Lower lobe of right lung (tissue), 2 donors: ENCODE data around the gene EVI5. TPM values are rescaled to one million over a fixed set of nuclear protein-coding genes. Genes with fewer than 3 reads are reported as not detected.

Experiments used
- ATAC-seq, 2 donors: fragments of 200-7000 bp; cut with Tn5 transposase; one replicate each; pipeline ENCODE4 v1.9.1; 2020 to 2022; ENCODE audit warnings: mild to moderate bottlenecking in 2 of 2, moderate library complexity in 2 of 2
- DNase-seq: peaks from one replicate; pipeline ENCODE4 v3.0.0-alpha.2; 2020
- H3K27ac ChIP-seq: fragments of 200-600 bp; one replicate; pipeline ENCODE4 v1.8.0; 2022
- H3K27me3 ChIP-seq: fragments of 200-600 bp; one replicate; pipeline ENCODE4 v1.8.0; 2022; ENCODE audit warnings: low read depth
- H3K36me3 ChIP-seq: fragments of 200-600 bp; one replicate; pipeline ENCODE4 v1.8.0; 2022; ENCODE audit warnings: mild to moderate bottlenecking
- H3K4me1 ChIP-seq: fragments of 200-600 bp; one replicate; pipeline ENCODE4 v1.8.0; 2022
- H3K4me3 ChIP-seq: fragments of 200-600 bp; one replicate; pipeline ENCODE4 v1.8.0; 2022; ENCODE audit warnings: mild to moderate bottlenecking
- H3K9me3 ChIP-seq: fragments of 200-600 bp; one replicate; pipeline ENCODE4 v1.8.0; 2022
- CTCF ChIP-seq: fragments of 200-600 bp; IDR thresholded peaks from one replicate; pipeline ENCODE4 v1.8.0; 2022; ENCODE audit warnings: antibody characterized with exemption, mild to moderate bottlenecking
- intact Hi-C: fragments of 100-400 bp; cut with DNase I; formaldehyde crosslinking; loops from one replicate; pipeline ENCODE4 v1.11.0; 2022
- total RNA-seq: library from RNA; stranded (reverse); fragmentation: NEBNext Ultra II Directional; extraction: Animal tissue kit (Norgen Biotek cat#: 25700); gene quantifications from one replicate; pipeline ENCODE4 v1.2.1, GENCODE V29; 2021
- donor health status: DM: no; HTN: yes; CAD: no; lungs with severe emphysema.

Gene EVI5
- total RNA-seq, 1 donor from 2014 or later, result 48.5 TPM

GRCh38 chr1:92482665-92483609 lies 302.0 kb downstream of the EVI5 start:
- peak in 1 of 2 donors; percentile 3 for ATAC-seq
- Histone ChIP-seq H3K27me3 (peaks cover 90% of the 10 kb centered on the region), H3K36me3 (no peaks in the 10 kb centered on the region), H3K9me3 (no peaks in the 10 kb centered on the region), H3K27ac (peak overlapping the region; percentile 53), H3K4me3 (peak overlapping the region; percentile 63), H3K4me1 (peaks cover 68% of the 10 kb centered on the region)
- peak; percentile 48 for DNase-seq
- intact Hi-C loops, result no loop called here
- no peak for TF ChIP-seq CTCF

- H3K27me3 ChIP-seq, result peaks cover 83% of the 10 kb centered on the region
Observed at GRCh38 chr1:92481971-92482664, 302.8 kb downstream of the EVI5 start.

GRCh38 chr1:92481599-92481925 lies 303.3 kb downstream of the EVI5 start:
- peaks cover 64% of the 10 kb centered on the region for H3K4me1 ChIP-seq
- DNase-seq (no peak), ATAC-seq (no peak)
- H3K36me3 ChIP-seq, result no peaks in the 10 kb centered on the region
- intact Hi-C loops, result no loop called here
- H3K9me3 ChIP-seq, result no peaks in the 10 kb centered on the region
- peaks cover 78% of the 10 kb centered on the region for H3K27me3 ChIP-seq
- H3K27ac ChIP-seq, result no peak overlapping the region
- TF ChIP-seq CTCF, result no peak
- H3K4me3 ChIP-seq, result peak overlapping the region; percentile 63

More at GRCh38 chr1:92481971-92482664, 302.8 kb downstream of the EVI5 start:
- intact Hi-C loops, result no loop called here
- no peak for TF ChIP-seq CTCF
- H3K27ac ChIP-seq, result no peak overlapping the region
- H3K9me3 ChIP-seq, result no peaks in the 10 kb centered on the region
- H3K4me3 ChIP-seq, result peak overlapping the region; percentile 63
- ATAC-seq, result no peak
- peaks cover 68% of the 10 kb centered on the region for H3K4me1 ChIP-seq
- DNase-seq, result peak; percentile 54
- no peaks in the 10 kb centered on the region for H3K36me3 ChIP-seq

- ATAC-seq (no peak), DNase-seq (peak; percentile 45)
- Histone ChIP-seq H3K4me3 (peak overlapping the region; percentile 8), H3K36me3 (no peaks in the 10 kb centered on the region), H3K27ac (no peak overlapping the region), H3K4me1 (peaks cover 60% of the 10 kb centered on the region), H3K9me3 (no peaks in the 10 kb centered on the region), H3K27me3 (peaks cover 72% of the 10 kb centered on the region)
- no peak for TF ChIP-seq CTCF
- intact Hi-C loops, result no loop called here
Observed at GRCh38 chr1:92480813-92481598, 303.9 kb downstream of the EVI5 start.

GRCh38 chr1:92480200-92480812 lies 304.6 kb downstream of the EVI5 start:
- peak overlapping the region; percentile 8 for H3K4me3 ChIP-seq
- TF ChIP-seq CTCF, result no peak
- H3K27me3 ChIP-seq, result peaks cover 65% of the 10 kb centered on the region
- peak; percentile 48 for DNase-seq
- H3K27ac ChIP-seq, result no peak overlapping the region
- H3K4me1 ChIP-seq, result peaks cover 53% of the 10 kb centered on the region
- H3K9me3 ChIP-seq, result no peaks in the 10 kb centered on the region
- no peaks in the 10 kb centered on the region for H3K36me3 ChIP-seq
- intact Hi-C loops, result no loop called here
- no peak for ATAC-seq
